22Rv1 (cell line): ENCODE results near the gene CNTN5.

ENCODE experiments used
- ZFX ChIP-seq: fragments of 450-650 bp; IDR thresholded peaks from 2 replicates; pipeline ENCODE4 v1.6.1; 2017; ENCODE audit warnings: antibody characterized with exemption, borderline replicate concordance
- TF ChIP-seq, protein P1 (sequence below): fragments of 450-650 bp; IDR thresholded peaks from 2 replicates; pipeline ENCODE4 v1.5.1; 2017; ENCODE audit warnings: mild to moderate bottlenecking

DNA sequence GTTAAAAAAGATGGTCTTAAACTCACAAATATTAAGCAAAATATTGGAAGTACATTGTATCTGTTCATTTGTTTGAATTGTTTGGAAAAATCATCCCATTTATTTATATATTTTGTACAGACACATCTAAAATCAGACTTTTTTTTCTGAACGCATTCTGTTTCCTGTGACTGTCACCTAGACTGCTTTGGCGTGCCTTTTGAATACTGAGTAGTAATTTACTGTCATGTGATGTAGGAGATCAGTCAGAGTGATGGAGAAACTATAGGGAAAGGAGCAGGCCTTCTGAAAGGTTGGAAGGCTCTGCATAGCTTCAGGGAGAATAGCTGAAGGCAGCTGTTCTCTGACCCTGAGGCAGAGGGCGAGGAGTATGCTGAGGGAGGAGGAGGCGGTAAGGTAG, 1214.3 kb downstream of the CNTN5 start:
- TF ChIP-seq, protein P1, sequence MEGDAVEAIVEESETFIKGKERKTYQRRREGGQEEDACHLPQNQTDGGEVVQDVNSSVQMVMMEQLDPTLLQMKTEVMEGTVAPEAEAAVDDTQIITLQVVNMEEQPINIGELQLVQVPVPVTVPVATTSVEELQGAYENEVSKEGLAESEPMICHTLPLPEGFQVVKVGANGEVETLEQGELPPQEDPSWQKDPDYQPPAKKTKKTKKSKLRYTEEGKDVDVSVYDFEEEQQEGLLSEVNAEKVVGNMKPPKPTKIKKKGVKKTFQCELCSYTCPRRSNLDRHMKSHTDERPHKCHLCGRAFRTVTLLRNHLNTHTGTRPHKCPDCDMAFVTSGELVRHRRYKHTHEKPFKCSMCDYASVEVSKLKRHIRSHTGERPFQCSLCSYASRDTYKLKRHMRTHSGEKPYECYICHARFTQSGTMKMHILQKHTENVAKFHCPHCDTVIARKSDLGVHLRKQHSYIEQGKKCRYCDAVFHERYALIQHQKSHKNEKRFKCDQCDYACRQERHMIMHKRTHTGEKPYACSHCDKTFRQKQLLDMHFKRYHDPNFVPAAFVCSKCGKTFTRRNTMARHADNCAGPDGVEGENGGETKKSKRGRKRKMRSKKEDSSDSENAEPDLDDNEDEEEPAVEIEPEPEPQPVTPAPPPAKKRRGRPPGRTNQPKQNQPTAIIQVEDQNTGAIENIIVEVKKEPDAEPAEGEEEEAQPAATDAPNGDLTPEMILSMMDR: no peak
- no peak for TF ChIP-seq ZFX
